ENCODE measurements around the gene COMMD7.

DNA sequence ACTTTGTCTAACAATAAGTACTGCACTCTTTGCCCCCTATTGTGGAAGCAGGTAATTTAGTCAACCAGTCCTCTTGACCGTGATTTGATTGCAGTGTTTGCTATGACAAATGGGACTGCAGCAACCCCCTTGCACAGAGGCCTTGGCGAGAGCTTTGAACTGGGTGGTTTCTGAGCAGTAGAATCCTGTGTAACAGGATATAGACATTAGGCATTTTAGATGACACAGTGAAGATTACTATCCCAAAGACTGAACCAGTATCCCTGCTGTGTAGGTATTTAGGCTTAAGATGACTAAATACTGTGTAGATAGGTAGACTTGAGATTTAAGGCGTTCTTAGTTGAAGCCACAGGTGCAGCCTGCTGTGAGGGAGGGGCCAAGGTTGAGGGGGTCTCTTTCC lies 28.8 kb upstream of the COMMD7 start:
- TF ChIP-seq CTCF (IDR thresholded peaks at IDR 0.05; ENCODE audit: poor library complexity, severe bottlenecking) (no peak), REST (IDR thresholded peaks at IDR 0.05; ENCODE audit: borderline replicate concordance) (no peak)

Data from neural cell (in vitro differentiated cells).